Sigmoid colon (tissue), 4 donors: ENCODE measurements around the gene SLC26A9.

Experiments used
- POLR2AphosphoS5 ChIP-seq, 4 donors: sonication (generic); formaldehyde crosslinking; IDR thresholded peaks; one replicate each; pipeline ENCODE4 v1.6.1; 2017; ENCODE audit warnings: antibody characterized with exemption in 4 of 4
- TF ChIP-seq, protein P1 (sequence below), 4 experiments: fragments of 450-650 bp in 3 of 4; fragments of 200-600 bp in 1 of 4; IDR thresholded peaks; one replicate each; pipeline ENCODE4 v1.5.1; 2016 to 2019; ENCODE audit warnings: antibody characterized with exemption in 4 of 4, mild to moderate bottlenecking in 3 of 4, moderate library complexity in 2 of 4

- TF ChIP-seq POLR2AphosphoS5 (IDR thresholded peaks at IDR 0.05) = no peak
- TF ChIP-seq, protein P1, sequence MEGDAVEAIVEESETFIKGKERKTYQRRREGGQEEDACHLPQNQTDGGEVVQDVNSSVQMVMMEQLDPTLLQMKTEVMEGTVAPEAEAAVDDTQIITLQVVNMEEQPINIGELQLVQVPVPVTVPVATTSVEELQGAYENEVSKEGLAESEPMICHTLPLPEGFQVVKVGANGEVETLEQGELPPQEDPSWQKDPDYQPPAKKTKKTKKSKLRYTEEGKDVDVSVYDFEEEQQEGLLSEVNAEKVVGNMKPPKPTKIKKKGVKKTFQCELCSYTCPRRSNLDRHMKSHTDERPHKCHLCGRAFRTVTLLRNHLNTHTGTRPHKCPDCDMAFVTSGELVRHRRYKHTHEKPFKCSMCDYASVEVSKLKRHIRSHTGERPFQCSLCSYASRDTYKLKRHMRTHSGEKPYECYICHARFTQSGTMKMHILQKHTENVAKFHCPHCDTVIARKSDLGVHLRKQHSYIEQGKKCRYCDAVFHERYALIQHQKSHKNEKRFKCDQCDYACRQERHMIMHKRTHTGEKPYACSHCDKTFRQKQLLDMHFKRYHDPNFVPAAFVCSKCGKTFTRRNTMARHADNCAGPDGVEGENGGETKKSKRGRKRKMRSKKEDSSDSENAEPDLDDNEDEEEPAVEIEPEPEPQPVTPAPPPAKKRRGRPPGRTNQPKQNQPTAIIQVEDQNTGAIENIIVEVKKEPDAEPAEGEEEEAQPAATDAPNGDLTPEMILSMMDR (IDR thresholded peaks at IDR 0.05) = no peak
These were observed 3.4 kb downstream of the SLC26A9 start for GRCh38 chr1:205939690-205940330.
